Astrocyte of the spinal cord (primary cell): Measurements from ENCODE around the gene PIM2.

Source experiments
- DNase-seq: peaks from one replicate; pipeline ENCODE4 v3.0.0; 2011; ENCODE audit warnings: low read depth, low spot score
- H3K4me3 ChIP-seq: 2 replicates; pipeline ENCODE4 v1.5.1; 2011; ENCODE audit warnings: low read depth, mild to moderate bottlenecking, low read length, moderate library complexity
- in situ Hi-C: cut with HindIII; loops from 2 replicates; pipeline ENCODE4 v1.10.0; 2017; ENCODE audit warnings: low sequenced_read_pairs
- TF ChIP-seq, protein P1 (sequence below): IDR thresholded peaks from 2 replicates; pipeline ENCODE4 v1.5.1; 2012; ENCODE audit warnings: low read depth, mild to moderate bottlenecking, low read length, inconsistent platforms

The PIM2 gene

GRCh38 chrX:48908600-48908999 is 10.2 kb downstream of the PIM2 start:
- in situ Hi-C loops: no loop called here
- TF ChIP-seq, protein P1, sequence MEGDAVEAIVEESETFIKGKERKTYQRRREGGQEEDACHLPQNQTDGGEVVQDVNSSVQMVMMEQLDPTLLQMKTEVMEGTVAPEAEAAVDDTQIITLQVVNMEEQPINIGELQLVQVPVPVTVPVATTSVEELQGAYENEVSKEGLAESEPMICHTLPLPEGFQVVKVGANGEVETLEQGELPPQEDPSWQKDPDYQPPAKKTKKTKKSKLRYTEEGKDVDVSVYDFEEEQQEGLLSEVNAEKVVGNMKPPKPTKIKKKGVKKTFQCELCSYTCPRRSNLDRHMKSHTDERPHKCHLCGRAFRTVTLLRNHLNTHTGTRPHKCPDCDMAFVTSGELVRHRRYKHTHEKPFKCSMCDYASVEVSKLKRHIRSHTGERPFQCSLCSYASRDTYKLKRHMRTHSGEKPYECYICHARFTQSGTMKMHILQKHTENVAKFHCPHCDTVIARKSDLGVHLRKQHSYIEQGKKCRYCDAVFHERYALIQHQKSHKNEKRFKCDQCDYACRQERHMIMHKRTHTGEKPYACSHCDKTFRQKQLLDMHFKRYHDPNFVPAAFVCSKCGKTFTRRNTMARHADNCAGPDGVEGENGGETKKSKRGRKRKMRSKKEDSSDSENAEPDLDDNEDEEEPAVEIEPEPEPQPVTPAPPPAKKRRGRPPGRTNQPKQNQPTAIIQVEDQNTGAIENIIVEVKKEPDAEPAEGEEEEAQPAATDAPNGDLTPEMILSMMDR: no peak
- H3K4me3 ChIP-seq: no peak overlapping the region
- DNase-seq: no peak

- in situ Hi-C loops: no loop called here
- DNase-seq: no peak
- TF ChIP-seq, protein P1: no peak
- H3K4me3 ChIP-seq: no peak overlapping the region
Measured at GRCh38 chrX:48905090-48905790, 13.6 kb downstream of the PIM2 start.

- in situ Hi-C loops: no loop called here
- TF ChIP-seq, protein P1: no peak
- DNase-seq: no peak
- no peak overlapping the region for H3K4me3 ChIP-seq
Measured at GRCh38 chrX:48904626-48905025, 14.2 kb downstream of the PIM2 start.

DNA sequence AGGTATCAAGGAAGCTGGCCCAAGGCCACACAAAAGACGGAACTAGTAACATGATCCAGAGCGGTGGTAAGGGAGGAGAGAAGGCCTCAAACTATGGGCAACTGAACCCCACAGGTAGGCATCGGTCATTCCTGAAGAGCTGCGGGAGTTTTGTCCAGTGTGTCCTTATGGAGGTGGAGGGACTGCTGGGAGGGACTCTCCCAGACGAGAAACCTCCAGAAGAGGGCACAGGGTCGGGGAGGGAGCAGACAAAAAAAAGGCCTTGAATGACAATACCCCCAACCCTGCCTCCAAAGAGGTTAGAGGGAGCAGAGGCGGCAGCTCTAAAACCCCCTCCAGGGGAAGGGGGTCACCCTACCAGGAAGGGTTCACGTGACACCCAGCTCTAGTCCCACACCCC is 14.6 kb downstream of the PIM2 start:
- in situ Hi-C loops: no loop called here
- TF ChIP-seq, protein P1: no peak
- no peak for DNase-seq
- no peak overlapping the region for H3K4me3 ChIP-seq

DNA sequence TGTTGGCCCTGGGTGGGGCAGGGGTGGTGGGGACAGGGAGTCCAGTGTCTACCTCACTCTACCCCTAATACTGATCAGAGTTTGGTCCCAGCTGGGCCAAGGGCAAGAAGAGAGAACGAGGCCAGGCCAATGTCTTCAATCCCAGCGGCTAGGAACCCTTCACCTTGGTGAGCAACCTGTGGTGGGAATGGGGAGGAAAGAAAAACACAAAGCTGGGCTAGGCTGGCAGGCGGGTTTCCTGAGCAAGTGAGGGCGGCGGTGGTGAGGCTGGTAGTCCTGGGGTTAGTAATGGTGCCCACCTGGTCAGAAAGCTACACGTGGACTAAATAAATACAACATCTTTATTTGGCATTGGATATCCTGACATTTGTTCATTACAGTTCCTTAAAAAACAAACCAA is 15.5 kb downstream of the PIM2 start:
- DNase-seq: no peak
- no peak overlapping the region for H3K4me3 ChIP-seq
- in situ Hi-C loops: no loop called here
- TF ChIP-seq, protein P1: no peak

DNA sequence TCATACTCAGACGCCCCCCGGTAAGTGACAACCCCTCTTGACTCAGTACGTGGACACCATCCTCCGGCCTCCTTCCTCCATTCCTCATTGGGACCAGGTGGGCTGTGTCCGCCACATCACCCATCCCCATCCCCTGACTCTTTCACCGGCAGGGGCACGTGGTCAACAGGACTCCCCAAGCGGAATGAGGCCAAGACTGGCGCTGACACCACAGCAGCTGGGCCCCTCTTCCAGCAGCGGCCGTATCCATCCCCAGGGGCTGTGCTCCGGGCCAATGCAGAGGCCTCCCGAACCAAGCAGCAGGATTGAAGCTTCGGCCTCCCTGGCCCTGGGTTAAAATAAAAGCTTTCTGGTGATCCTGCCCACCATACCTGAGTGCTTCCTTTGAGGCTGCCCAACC is 16.0 kb downstream of the PIM2 start:
- in situ Hi-C loops: no loop called here
- DNase-seq: no peak
- TF ChIP-seq, protein P1: no peak
- no peak overlapping the region for H3K4me3 ChIP-seq
